ENCODE measurements around the gene AKAP13.

AKAP13 gene

DNA sequence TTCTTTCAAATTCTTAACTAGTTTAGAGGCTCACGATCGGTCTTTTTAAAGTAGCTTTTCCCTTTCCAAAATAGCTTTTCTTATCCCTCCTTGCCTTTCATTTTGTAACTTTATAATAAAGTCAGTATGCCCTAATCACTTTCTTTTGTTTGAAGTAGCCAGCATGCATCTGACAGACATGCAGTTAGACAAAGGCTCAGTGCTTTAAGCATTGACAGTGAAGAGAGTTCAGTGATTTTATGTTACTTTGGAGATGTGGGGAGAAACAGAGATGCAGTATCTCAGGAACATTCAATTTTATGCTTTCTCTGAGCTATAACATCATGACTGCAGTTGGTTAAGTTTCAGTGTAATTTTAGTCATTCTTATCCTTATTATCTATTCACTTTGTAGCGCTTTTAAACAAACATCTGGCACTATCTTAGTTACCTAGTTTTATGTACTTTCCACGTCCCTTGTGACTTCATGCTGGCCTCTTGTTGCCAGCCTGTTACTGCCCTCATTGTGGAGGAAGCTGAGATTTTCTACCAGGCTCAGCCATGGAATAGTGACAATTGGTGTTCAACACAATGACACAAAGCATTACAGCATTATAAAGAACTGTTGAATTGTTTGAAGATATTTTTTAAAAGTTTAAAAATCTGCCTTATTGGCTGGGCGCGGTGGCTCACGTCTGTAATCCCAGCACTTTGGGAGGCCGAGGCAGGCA, 90.3 kb downstream of the AKAP13 start:
- no peaks in the 10 kb centered on the region for H3K27me3 ChIP-seq (ENCODE audit: control insufficient read depth, insufficient read depth, low read length)
- no peak overlapping the region for H3K9ac ChIP-seq
- no peaks in the 10 kb centered on the region for H3K9me3 ChIP-seq (ENCODE audit: control insufficient read depth, low read length)
- no peaks in the 10 kb centered on the region for H3K4me1 ChIP-seq
- no peaks in the 10 kb centered on the region for H3K79me2 ChIP-seq
- H3K4me3 ChIP-seq (ENCODE audit: low read depth, low read length): no peak overlapping the region
- no peak overlapping the region for H3K27ac ChIP-seq
- H2AFZ ChIP-seq: no peak overlapping the region
- TF ChIP-seq, protein P1, sequence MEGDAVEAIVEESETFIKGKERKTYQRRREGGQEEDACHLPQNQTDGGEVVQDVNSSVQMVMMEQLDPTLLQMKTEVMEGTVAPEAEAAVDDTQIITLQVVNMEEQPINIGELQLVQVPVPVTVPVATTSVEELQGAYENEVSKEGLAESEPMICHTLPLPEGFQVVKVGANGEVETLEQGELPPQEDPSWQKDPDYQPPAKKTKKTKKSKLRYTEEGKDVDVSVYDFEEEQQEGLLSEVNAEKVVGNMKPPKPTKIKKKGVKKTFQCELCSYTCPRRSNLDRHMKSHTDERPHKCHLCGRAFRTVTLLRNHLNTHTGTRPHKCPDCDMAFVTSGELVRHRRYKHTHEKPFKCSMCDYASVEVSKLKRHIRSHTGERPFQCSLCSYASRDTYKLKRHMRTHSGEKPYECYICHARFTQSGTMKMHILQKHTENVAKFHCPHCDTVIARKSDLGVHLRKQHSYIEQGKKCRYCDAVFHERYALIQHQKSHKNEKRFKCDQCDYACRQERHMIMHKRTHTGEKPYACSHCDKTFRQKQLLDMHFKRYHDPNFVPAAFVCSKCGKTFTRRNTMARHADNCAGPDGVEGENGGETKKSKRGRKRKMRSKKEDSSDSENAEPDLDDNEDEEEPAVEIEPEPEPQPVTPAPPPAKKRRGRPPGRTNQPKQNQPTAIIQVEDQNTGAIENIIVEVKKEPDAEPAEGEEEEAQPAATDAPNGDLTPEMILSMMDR (IDR thresholded peaks at IDR 0.05): no peak
- no peaks in the 10 kb centered on the region for H3K36me3 ChIP-seq (ENCODE audit: control insufficient read depth, insufficient read depth, low read length)
- H3K4me2 ChIP-seq (ENCODE audit: low read length): no peak overlapping the region

DNA sequence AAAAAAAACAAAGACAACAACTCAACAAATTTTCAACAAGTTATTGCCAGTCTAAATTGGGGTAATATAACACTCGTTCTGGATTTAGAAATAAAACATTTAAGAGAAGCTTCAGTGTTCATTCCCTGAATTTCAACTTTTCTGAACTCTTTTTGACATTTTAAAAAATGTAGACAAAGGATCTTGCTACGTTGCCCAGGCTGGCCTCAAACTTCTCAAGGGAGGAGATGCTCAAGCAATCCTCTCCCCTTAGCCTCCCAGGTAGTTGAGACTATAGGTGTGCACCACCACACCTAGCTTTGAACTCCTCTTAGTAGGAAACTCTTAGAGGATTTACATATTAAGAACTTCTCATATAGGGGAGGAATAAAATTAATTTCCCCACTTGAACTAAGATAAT, 91.9 kb downstream of the AKAP13 start:
- H3K4me1 ChIP-seq: no peaks in the 10 kb centered on the region
- TF ChIP-seq, protein P1 (IDR thresholded peaks at IDR 0.05): no peak

DNA sequence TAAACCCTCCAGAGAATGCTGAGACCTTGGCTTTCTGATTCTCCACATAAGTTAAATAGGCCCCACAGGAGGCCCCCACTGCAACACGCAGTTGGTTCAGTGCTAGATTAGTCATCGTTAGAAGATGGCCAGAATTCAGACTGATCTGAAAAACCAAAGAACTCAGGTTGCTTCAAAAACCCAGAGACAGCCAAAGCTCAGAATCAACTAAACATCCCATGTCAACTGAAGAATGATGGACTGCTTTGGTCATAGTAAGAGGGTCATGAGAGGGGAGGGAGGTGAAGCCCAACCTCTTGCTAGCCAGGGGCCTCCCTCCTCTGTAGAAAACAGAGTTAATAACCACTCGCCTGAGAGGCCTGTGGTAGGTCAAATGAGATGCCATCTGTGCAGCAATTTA, 93.1 kb downstream of the AKAP13 start:
- TF ChIP-seq, protein P1 (IDR thresholded peaks at IDR 0.05): no peak
- H3K9me3 ChIP-seq (ENCODE audit: control insufficient read depth, low read length): no peaks in the 10 kb centered on the region
- H2AFZ ChIP-seq: no peak overlapping the region
- H3K27me3 ChIP-seq (ENCODE audit: control insufficient read depth, insufficient read depth, low read length): no peaks in the 10 kb centered on the region
- H3K27ac ChIP-seq: no peak overlapping the region
- H3K9ac ChIP-seq: no peak overlapping the region
- no peaks in the 10 kb centered on the region for H3K79me2 ChIP-seq
- H3K36me3 ChIP-seq (ENCODE audit: control insufficient read depth, insufficient read depth, low read length): no peaks in the 10 kb centered on the region
- H3K4me1 ChIP-seq: no peaks in the 10 kb centered on the region
- H3K4me2 ChIP-seq (ENCODE audit: low read length): no peak overlapping the region
- H3K4me3 ChIP-seq (ENCODE audit: low read depth, low read length): no peak overlapping the region

More for the DNA sequence above, 91.9 kb downstream of the AKAP13 start:
- H2AFZ ChIP-seq: no peak overlapping the region
- no peaks in the 10 kb centered on the region for H3K9me3 ChIP-seq (ENCODE audit: control insufficient read depth, low read length)
- no peak overlapping the region for H3K4me3 ChIP-seq (ENCODE audit: low read depth, low read length)
- no peaks in the 10 kb centered on the region for H3K79me2 ChIP-seq
- no peaks in the 10 kb centered on the region for H3K27me3 ChIP-seq (ENCODE audit: control insufficient read depth, insufficient read depth, low read length)
- no peak overlapping the region for H3K9ac ChIP-seq
- H3K27ac ChIP-seq: no peak overlapping the region
- no peaks in the 10 kb centered on the region for H3K36me3 ChIP-seq (ENCODE audit: control insufficient read depth, insufficient read depth, low read length)
- no peak overlapping the region for H3K4me2 ChIP-seq (ENCODE audit: low read length)

DNA sequence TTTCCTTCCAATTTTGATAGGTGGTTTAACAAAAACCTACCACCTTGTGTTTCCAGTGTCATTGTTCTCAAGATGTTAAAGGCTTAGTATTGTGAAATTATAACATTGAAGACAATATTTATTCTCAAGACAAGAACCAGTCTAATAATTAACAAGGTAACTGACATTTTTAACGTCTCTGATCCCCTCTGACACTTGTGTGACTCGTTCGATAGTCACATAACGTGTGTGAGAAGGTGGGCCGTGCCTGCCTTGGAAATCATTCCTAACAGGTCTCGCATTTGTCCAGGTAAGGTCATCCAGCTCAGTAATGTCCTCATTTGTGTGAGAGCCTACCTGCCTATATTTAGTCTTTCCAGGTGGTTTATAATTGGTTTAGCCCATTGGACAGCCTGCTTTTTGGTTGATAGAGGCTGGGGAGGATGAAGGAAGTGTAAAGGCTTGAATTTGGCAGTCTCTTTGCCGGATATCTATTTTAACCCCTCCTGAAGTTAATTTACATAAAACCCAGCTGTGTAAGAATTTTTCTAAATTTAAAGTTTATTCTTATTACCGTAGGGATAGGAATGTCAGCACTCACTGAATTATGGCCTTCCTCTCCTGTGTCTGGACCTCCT, 94.4 kb downstream of the AKAP13 start:
- Histone ChIP-seq H3K79me2 (no peaks in the 10 kb centered on the region), H3K27ac (no peak overlapping the region), H3K9me3 (ENCODE audit: control insufficient read depth, low read length) (no peaks in the 10 kb centered on the region), H3K4me2 (ENCODE audit: low read length) (no peak overlapping the region), H3K36me3 (ENCODE audit: control insufficient read depth, insufficient read depth, low read length) (no peaks in the 10 kb centered on the region), H3K9ac (no peak overlapping the region), H3K4me1 (no peaks in the 10 kb centered on the region), H2AFZ (no peak overlapping the region), H3K27me3 (ENCODE audit: control insufficient read depth, insufficient read depth, low read length) (no peaks in the 10 kb centered on the region), H3K4me3 (ENCODE audit: low read depth, low read length) (no peak overlapping the region)
- TF ChIP-seq, protein P1 (IDR thresholded peaks at IDR 0.05): no peak

DNA sequence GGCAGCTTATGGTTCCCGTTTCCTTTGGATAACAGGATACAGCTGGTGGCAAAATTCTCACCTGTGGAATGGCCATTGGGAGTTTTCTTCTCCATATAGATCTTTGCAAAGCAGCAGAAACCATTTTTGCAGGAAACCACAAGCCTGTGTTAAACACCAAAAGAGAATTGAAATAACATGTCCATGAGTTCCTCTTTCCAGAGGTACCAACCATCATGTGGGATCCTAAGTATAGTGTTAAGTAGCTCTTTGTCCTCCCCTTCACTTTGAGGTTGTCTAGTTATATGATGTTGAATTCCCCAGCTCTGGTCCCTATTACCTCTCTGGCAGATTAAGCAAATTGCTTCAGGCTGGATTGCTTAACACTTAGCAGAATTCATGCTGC, 94.9 kb downstream of the AKAP13 start:
- H3K79me2 ChIP-seq: no peaks in the 10 kb centered on the region
- no peaks in the 10 kb centered on the region for H3K4me1 ChIP-seq
- no peak overlapping the region for H2AFZ ChIP-seq
- no peaks in the 10 kb centered on the region for H3K27me3 ChIP-seq (ENCODE audit: control insufficient read depth, insufficient read depth, low read length)
- no peaks in the 10 kb centered on the region for H3K36me3 ChIP-seq (ENCODE audit: control insufficient read depth, insufficient read depth, low read length)
- H3K4me2 ChIP-seq (ENCODE audit: low read length): no peak overlapping the region
- TF ChIP-seq, protein P1 (IDR thresholded peaks at IDR 0.05): no peak
- H3K27ac ChIP-seq: no peak overlapping the region
- H3K4me3 ChIP-seq (ENCODE audit: low read depth, low read length): no peak overlapping the region
- H3K9ac ChIP-seq: no peak overlapping the region
- H3K9me3 ChIP-seq (ENCODE audit: control insufficient read depth, low read length): no peaks in the 10 kb centered on the region

Data from parathyroid adenoma (tissue), 2 donors.